HG03108 (cell line): Measurements from ENCODE around the gene BPIFB1.

ENCODE experiments used
- ATAC-seq: cut with Tn5 transposase; IDR thresholded peaks from one replicate; pipeline ENCODE4 v1.9.1; 2021; ENCODE audit warnings: moderate library complexity; ENCODE audit not compliant: unreplicated experiment

Gene BPIFB1

DNA sequence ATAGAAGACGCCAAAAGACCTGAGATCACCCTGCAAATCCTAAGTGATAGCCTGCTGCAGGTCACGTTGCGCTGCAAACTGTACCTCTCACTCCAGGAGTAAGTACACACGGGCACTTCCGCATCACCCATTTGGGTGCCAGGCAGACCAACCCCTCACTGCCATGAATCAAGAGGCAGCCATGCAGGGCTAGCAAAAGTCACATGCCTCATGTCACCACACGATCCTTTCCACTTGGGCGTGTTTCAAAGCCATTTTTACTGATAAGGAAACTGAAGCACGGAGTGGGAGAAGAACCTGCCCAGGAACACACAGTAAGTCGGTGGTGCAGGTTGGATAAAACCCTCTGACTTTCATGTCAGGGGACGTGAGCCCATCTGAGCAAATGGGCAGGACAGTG lies 37.0 kb downstream of the BPIFB1 start:
- ATAC-seq: no peak

DNA sequence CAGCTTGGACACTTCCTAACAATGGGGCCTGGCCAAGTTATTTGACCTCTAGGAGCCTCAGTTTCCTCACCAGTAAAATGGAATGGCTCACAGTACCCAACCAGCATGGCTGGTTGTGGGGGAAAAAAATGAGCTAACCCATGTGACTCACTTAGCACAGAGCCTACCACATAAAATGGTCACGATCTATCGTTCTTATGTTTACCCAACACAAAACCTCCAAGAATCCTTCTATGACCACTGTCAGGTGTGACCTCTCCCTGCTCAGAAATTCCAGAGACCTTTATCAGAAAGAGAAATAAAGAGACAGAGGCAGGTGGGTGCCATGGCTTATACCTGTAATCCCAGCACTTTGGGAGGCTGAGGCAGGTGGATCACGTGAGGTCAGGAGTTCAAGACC lies 39.4 kb downstream of the BPIFB1 start:
- no peak for ATAC-seq

DNA sequence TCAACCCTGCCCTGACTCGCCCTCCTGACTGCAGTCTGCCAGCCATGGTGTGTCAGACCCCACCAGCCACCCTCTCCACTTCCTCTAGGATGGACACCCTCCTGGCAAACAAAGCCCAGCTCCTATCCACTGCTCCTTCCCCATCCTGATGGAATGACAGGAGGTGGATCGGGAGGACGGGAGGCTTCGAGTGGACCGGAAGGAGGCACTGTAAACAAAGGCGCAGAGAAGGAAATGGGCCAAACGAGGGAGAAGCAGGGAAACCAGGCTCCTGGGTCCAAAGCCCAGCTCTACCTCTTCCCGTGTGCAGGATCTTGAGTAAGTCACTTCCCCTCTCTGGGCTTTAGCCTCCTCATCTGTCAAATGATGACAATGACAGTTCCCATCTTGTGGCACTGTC lies 40.2 kb downstream of the BPIFB1 start:
- ATAC-seq: no peak

DNA sequence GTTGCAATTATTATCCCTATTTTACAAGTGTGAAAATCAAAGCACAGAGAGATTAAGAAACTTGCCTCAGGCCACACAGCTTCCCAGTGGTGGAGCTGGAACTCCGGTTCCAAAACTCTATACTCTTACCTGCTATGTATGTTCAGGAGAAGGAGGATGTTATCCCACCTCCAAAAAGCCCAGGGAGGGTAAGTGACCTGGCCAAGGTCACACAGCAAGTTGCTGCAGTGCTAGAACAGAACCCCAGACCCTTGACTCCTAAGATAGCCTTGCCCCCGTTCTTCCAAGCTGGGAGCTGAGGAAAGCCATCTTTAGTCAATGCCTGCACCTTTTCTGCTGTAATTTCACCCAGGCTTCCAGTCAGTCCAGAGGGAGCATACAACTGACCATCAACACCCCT lies 42.3 kb downstream of the BPIFB1 start:
- no peak for ATAC-seq

DNA sequence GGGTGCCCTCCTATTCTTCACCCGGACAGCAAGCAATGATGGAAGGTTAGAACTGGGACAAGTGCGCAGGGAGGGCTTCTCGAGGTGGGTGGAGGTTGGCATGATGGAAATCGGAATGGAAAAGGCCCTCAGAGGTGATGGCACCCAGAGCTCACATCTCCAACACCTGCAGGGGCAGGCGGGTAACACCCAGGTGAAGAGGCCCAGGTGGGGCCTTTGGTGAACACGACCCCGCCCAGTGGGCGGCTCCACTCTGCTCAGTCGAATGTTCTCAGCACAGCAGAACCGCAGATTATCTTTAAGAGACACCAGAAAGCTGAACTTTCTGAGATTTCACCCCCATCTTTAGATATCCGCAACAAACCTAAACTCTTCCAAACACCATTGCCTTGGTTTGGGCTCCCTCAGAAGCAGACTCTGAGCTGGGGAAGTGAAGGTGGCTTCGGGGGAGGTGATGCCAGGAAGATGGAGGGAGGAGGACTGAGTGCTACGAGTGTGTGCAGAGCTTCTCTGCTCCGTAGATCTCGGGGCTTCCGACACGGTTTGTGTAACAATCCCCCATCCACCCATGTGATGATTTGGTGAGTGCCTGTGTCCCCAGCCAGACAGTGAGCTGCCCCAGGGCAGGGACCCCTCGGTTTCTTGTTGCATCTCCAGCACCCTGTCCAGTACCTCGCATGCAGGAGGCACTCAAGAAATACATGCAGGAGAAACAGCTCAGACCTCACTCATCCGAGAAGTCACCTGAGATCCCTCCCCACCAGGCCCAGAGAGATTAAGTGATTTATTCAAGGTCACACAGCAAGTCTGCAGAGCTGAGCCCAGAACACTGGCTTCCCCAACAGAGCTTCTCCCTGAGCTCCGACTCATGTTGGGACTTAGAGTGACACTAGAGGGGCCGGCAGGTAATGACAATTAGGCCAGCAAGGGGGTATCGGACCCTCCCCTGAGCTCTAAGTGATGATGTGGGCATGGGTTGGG lies 45.4 kb downstream of the BPIFB1 start:
- ATAC-seq: no peak

DNA sequence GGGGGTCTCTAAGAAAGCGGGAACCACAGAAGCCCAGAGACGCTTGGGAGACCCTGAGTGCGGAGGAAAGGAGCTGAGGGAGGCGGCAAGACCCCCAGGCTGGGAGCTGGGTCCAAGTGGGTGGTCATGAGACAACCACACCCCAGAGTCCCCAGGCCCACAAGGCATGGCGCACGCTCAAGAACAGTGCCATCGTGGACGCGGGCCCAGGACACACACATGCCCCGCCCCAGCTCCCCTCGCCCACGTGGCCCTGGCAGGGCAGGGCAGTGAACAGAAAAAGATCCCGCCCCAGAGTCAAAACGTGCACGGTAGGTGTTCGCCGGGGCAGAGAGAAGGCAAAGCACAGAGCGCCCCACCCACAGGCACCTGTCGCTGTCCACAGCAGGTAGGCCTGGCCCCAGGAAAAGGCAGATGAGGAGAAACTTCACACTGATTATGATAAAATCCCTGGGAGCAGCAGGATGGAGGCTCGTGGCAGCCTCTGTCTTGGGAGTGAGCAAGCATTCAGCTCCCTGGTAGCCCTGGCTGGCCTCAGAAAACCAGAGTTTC lies 50.0 kb downstream of the BPIFB1 start:
- no peak for ATAC-seq

DNA sequence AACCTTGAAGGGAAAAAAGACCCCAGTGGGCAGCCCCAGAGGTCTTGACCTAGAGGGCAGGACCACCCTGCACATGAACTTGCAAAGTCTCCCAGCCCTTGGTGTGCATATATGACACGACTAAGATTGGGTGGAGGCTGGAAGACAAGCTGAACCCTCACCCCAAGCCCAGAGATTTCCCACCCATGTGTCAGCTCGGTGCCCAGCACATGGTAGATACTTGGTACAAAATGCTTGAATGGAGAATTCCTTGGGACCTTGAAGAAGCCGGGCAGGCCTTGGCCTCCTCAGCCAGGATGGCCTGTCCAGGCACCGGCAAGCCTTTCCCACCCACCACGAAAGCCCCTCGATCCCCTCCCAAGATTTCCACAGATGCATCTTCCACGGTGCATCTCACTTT lies 50.6 kb downstream of the BPIFB1 start:
- no peak for ATAC-seq

DNA sequence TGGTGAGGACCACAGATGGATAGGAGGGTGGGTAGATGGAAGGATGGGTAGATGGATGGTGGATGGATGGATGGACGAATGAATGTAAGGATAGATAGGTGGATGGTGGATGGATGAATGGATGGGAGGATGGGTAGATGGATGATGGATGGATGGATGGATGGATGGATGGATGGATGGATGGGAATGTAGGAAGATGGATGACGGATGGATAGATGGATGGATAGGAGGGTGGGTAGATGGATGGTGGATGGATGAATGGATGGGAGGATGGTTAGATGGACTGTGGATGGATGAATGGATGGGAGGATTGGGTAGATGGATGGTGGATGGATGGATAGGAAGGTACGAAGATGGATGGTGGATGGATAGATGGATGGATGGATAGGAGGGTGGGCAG lies 51.1 kb downstream of the BPIFB1 start:
- ATAC-seq: no peak

DNA sequence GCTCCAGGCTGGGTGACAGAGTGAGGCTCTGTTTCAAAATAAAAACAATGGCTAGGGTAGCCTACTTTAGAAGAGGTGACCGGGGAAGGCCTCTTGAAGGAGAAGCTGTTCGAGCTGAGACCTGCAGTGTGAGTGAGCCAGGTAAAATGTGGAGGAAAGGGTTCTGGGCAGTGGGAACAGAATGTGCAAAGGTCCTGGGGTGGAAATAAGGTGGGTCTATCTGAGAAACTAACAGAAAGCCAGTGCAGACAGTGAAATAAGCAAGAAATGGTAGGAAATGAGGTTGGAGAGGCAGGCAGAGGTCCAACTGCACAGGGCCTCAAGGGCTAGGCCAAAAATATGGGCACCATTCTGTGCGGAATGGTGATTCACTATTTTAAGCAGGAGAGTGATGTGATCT lies 53.4 kb downstream of the BPIFB1 start:
- ATAC-seq: no peak

DNA sequence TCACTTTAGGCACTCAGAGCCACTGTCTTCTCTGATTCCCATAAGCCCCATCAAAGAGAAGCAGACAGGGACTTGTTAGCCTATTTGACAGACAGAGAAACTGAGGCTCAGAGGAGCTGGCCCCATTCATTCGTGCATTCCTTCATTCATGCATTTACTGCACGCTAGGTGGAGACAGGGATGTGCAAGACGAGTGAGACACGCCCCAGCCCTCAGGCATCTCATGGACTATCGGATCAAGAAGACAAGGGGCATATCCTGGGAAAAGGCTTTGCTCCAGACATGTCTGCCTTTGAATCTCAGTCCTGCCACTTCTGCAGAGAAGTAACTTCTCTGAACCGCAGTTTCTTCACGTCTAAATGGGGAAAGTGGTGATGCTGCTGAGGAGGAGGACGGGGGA lies 54.1 kb downstream of the BPIFB1 start:
- no peak for ATAC-seq

DNA sequence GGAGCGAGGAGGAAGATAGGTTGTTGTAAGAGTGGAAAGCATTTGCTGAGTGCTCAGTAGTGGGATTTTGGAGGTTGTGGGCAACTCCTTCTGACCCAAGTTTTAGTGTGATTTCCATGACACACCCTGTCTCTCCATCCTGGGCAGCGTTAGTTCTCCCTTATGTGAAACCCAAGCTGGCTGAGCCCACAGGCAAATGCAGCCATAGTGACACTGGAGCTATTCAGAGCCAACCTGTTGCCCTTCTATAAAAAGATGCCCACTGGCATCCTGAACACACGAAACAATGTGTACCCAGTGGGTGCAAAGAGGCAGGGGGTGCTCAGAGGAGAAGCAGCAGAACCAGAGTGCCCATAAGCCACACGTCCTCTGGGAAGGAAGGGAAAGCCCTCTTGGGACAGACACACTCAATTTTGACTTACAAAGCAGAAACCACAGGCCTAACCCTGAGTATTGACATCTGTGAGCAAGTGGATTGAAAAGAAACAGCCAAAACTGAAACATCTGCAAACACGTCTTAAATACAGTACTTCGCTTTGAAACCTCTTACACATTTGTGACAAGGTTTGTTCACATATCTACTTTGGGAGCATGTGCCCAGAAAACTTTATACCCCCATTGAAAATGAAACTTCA lies 54.6 kb downstream of the BPIFB1 start:
- ATAC-seq: no peak

DNA sequence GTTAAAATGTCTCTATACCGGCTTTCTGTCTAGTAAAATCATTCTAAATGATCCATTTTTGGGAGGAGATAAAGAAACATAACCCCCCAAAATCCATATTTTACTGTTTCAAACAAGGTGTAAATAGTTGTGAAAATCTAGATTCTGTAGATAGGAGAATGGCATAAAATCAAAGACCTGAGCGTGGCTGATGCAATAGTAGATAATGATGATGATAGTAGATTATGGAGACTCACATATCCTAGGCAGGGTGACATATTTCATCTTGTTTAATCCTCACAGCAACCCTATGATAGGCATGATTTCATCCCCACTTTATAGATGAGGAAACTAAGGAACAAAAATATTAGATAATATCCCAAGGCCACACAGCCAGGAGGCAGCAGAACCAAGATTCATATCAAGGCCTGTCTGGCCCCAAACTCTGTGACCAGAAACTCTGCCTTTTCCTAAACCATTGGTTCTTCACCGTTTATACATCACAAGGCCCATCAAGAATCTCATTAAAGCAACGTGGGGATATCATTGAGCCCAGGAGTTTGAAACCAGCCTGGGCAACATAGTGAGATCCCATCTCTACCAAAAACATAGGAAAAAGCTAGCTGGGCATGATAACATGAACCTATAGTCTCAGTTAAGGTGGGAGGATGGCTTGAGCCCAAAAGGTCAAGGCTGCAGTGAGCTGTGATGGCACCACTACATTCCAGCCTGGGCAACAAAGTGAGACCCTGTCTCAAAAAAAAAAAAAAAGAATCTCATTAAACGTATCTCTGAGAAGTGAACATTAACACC lies 55.6 kb downstream of the BPIFB1 start:
- no peak for ATAC-seq

DNA sequence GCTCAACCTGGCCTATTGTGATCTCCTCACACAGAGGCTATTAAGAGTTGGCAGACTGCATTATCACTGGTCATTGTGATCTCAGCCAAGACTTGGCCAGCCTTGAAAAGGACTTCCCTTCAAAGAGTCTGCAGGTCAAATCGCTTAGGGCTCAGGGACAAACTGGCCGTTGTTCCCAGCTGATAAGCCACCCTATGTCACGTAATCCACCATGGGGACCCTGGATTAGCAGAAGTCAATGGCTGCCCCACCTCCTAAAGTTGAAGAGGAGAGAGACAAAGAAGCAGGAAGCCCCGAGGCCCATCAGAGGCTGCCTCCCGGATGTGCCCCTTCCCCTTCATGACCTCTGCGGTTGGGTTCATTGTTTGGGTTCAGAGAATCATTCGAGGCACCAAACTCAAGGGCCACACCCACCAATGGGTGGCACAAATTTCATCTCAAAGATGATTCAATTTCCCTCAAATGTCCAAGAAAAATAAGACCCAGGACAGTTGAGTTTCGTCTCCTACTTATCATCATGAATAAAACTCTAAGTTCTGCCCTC lies 56.6 kb downstream of the BPIFB1 start:
- no peak for ATAC-seq

DNA sequence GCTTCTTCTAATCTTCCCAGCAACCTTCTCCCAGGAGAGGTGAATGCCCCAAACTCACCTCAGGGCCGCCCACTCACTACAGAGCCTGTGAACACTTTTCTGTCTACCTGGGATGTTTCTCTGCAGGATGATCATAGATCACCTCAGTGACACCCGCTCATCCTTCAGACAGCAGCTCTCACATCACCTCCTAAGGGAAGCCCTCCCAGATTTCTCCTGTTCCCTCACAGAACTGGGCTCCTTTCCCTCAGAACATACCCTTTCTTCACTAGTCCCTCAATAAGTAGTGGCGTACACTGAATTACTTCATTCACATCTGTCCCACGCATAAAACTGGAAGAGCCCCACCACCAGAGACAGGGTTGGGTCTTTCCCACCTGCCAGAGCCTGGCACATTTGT lies 60.5 kb downstream of the BPIFB1 start:
- ATAC-seq: no peak

DNA sequence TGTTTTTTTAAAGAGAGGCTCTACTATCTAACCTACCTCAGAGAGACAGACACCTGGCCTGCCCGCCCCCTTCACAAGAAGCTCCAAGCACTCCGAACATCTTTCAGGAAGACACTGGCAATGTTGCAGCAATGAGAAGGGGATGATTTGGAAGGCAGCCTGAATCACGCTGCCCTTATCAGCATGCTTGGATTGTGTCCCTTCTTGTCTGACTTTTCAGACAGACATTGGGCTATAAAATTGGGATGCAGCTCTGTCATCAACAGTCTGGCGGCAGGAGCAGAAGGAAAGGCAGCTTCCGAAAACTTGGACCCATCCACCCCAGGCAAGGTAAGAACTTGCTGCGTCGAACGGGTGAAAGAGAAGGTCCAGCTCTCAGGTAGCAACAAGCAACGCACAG lies 62.3 kb downstream of the BPIFB1 start:
- no peak for ATAC-seq

DNA sequence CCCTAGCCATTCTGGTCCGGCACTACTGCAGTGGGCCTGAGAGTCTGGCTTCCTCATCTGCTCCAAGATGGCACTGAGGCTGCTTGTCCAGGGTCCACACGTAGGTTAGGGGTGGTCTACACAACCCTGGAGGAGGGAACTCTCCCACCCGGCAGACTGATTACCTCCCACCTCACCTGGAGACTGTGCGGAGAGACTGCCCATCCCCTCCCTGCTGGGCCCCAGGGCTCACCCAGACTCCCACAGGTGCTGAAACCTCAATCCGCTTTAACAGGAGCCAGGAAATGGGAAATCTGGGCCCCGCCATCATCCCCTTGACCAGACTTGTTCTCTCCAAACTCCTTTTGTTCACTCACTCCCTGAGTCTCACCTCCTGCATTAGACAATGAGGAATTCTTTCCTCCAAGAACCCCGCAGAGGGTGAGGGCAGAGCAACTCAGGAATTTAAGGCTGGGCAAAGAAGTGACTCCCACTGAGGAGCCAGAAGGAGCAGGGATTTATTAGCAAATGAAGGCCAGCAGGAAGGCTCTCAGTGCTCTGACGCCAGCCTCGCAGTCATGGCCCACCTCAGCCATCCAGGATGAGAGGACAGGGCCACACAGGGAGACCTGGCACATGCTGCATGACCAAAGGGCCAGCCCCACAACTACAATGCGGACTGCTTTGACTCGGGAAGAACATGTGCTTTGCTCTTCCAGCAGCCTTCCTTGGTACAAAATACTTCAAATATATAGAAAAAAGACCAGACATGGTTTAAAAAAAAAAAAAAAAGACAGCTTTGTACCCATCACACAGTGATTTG lies 65.3 kb downstream of the BPIFB1 start:
- no peak for ATAC-seq

DNA sequence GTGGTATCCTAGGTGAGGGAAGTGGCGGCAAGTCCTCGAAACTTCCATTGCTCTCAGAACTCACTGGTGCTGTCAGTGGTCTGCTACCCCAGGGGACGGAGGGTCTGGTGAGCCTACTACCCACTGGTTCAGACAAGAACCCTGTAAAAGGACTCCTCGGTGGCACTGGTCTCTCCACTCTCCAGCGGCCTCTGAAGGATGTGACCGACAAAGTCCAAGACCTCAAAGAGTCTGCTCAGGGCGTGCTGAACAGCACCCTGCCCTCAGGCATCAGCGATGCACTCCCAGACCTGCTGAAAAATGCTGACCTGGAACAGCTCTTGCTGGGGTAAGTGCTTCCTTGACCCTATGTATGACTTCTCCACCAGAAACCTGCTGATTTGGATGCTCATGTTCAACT lies 66.5 kb downstream of the BPIFB1 start:
- no peak for ATAC-seq

DNA sequence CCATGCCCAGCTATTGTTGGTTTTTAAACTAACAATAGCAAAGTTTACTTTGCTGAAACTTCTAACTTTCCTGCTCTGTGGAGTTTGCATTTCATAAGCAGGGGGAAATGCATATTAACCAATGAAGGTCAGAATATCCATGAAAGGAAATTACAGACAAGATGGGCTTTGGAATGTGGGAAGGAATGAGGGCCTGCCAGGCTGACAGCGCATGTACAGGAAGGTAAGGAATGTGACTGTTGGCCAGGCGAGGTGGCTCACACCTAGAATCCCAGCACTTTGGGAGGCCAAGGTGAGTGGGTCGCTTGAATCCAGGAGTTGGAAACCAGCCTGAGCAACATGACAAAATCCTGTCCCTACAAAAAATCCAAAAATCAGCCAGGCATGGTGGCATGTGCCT lies 68.7 kb downstream of the BPIFB1 start:
- ATAC-seq: no peak

DNA sequence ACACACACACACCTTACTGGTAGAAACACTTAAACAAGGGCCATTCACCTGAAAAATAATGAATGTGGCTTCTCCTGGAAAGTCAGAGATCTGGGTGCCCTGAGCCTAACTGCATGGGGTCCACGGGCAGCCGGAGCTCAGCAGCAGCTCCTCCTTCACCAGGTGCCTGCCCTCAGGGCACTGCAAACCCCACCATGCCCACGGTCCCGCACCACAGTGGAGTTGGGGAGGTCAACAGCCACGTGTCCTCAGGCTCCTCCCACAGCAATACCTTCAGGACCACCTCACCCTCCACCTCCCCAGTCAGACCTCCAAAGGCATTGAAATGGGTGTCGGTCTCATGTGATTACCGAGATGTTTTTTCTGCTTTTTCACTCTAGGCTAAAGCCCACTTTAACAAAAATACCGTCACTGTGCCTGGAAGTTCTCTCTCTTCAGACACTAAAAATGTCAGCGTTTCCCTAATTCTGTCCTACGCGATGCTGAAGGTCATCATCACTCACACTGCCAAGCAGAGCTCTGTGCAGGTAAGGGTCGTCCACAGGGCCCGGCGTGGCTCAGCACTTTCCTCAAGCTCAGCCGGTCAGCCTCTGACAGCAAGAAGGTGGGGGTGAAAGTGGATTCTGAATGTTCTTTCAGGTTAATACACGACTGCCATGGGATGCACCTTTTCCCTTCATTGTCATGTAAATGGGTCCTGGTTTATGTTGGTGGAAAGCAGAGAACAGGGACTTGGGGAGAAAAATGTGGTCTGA lies 69.4 kb downstream of the BPIFB1 start:
- ATAC-seq: no peak

DNA sequence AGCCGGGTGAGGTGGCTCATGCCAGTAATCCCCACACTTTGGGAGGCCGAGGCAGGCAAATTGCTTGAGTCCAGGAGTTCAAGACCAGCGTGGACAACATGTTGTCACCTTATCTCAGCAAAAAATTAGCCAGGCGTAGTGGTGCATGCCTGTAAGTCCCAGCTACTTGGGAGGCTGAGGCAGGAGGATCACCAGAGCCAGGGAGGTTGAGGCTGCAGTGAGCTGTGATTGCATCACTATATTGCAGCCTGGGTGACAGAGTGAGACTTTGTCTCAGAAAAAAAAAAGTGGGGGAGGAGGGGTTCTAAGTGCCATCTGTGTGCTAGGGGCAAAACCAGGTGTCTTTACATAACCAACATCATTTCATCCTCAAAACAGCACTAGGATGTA lies 70.0 kb downstream of the BPIFB1 start:
- ATAC-seq: no peak
